GM19455 (cell line): ENCODE results near the gene DNAH3.
"Not testable (repeated sequence)": the region's sequence is repeated elsewhere in the genome, so short reads cannot be mapped to it uniquely, and the experiment has no call there.

Source experiments
- ATAC-seq: cut with Tn5 transposase; IDR thresholded peaks from one replicate; pipeline ENCODE4 v1.9.1; 2021; ENCODE audit not compliant: unreplicated experiment

Gene DNAH3

GRCh38 chr16:21150375-21151001 lies at the start of gene DNAH3:
Gene DNAH3 (minus strand): TSS chr16:21150846. CDS start chr16:21150319, 527 bp downstream.
- ATAC-seq = no peak

- ATAC-seq = no peak
Measured at GRCh38 chr16:21199607-21200218, 49.1 kb upstream of the DNAH3 start.

GRCh38 chr16:21197621-21198020 lies 47.0 kb upstream of the DNAH3 start:
- ATAC-seq = no peak

GRCh38 chr16:21197112-21197511 lies 46.5 kb upstream of the DNAH3 start:
- no peak for ATAC-seq

GRCh38 chr16:21195330-21195729 lies 44.7 kb upstream of the DNAH3 start:
- ATAC-seq = not testable (repeated sequence)

GRCh38 chr16:21194771-21195301 lies 44.2 kb upstream of the DNAH3 start:
- no peak for ATAC-seq

GRCh38 chr16:21192991-21193390 lies 42.3 kb upstream of the DNAH3 start:
- ATAC-seq = no peak

GRCh38 chr16:21190599-21190998 lies 40.0 kb upstream of the DNAH3 start:
- no peak for ATAC-seq

- ATAC-seq = no peak
Measured at GRCh38 chr16:21190013-21190412, 39.4 kb upstream of the DNAH3 start.

GRCh38 chr16:21189311-21189710 lies 38.7 kb upstream of the DNAH3 start:
- no peak for ATAC-seq

- no peak for ATAC-seq
Measured at GRCh38 chr16:21186326-21186691, 35.7 kb upstream of the DNAH3 start.

GRCh38 chr16:21185659-21186325 lies 35.1 kb upstream of the DNAH3 start:
- ATAC-seq = no peak

- no peak for ATAC-seq
Measured at GRCh38 chr16:21184834-21185233, 34.2 kb upstream of the DNAH3 start.

GRCh38 chr16:21183995-21184394 lies 33.3 kb upstream of the DNAH3 start:
- ATAC-seq = no peak

GRCh38 chr16:21179983-21180365 lies 29.3 kb upstream of the DNAH3 start:
- ATAC-seq = no peak

GRCh38 chr16:21179126-21179982 lies 28.7 kb upstream of the DNAH3 start:
- no peak for ATAC-seq

- no peak for ATAC-seq
Measured at GRCh38 chr16:21175397-21175796, 24.8 kb upstream of the DNAH3 start.

GRCh38 chr16:21172650-21173049 lies 22.0 kb upstream of the DNAH3 start:
- no peak for ATAC-seq

- ATAC-seq = not testable (repeated sequence)
Measured at GRCh38 chr16:21170116-21170515, 19.5 kb upstream of the DNAH3 start.

- no peak for ATAC-seq
Measured at GRCh38 chr16:21169249-21169981, 18.8 kb upstream of the DNAH3 start.
